Ovary (tissue), 3 donors: ENCODE results near the gene RPRD1A.

ENCODE experiments used
- CTCF ChIP-seq, 3 donors: fragments of 450-650 bp in 2 of 3; fragments of 200-600 bp in 1 of 3; IDR thresholded peaks; one replicate each; pipeline versions ENCODE4 v1.5.1 to v1.8.0; 2016 to 2022; ENCODE audit warnings: antibody characterized with exemption in 3 of 3, mild to moderate bottlenecking in 1 of 3
- EP300 ChIP-seq: sonication (generic); formaldehyde crosslinking; IDR thresholded peaks from one replicate; pipeline ENCODE4 v1.6.1; 2017; ENCODE audit warnings: antibody characterized with exemption
- POLR2A ChIP-seq: fragments of 450-650 bp; IDR thresholded peaks from one replicate; pipeline ENCODE4 v1.6.1; 2017; ENCODE audit warnings: antibody characterized with exemption, mild to moderate bottlenecking, moderate library complexity
- donor health status: DM: no; HTN: no; CAD: no.

- TF ChIP-seq CTCF (IDR thresholded peaks at IDR 0.05), result no peak
- TF ChIP-seq POLR2A, result no peak
- no peak for TF ChIP-seq EP300
Observed at GRCh38 chr18:35998967-35999366, 68.4 kb downstream of the RPRD1A start.
